ENCODE results near the gene PARP8. TPM values are rescaled to one million over a fixed set of nuclear protein-coding genes. Genes with fewer than 3 reads are reported as not detected.
"Not testable (repeated sequence)": the region's sequence is repeated elsewhere in the genome, so short reads cannot be mapped to it uniquely, and the experiment has no call there.

PARP8 gene
- 100 to 1,000 TPM in 4 of 7 donors, 10 to 100 TPM in 3; 87.9 to 137 (median 104) TPM for total RNA-seq
- polyA plus RNA-seq = 10 to 100 TPM; 14.8 to 17.6 (median 15.2) TPM
- long read RNA-seq, donor 1, partial matches to known transcripts = 0 of 1 reads
- long read RNA-seq, donor 1, other reads (novel, unspliced or antisense) = 0 of 1 reads
- long read RNA-seq, donor 2, partial matches to known transcripts = 0 of 1 reads
- long read RNA-seq, donor 2, other reads (novel, unspliced or antisense) = 0 of 1 reads

GRCh38 chr5:50666261-50667022, at the start of gene PARP8:
Gene PARP8 (plus strand): TSS chr5:50666637. CDS start chr5:50667096, 459 bp downstream.
- TF ChIP-seq CTCF (IDR thresholded peaks at IDR 0.05 in 8 of 11, conservative IDR thresholded peaks at IDR 0.05 in 3 of 11) (no peak), POLR2AphosphoS5 (IDR thresholded peaks at IDR 0.05) (peak; percentile 49 to 62 (median 58)), POLR2A (IDR thresholded peaks at IDR 0.05) (peak in 1 of 3 donors; percentile 19)
- H3K27me3 ChIP-seq (replicated peaks in 1 of 7) = no peaks in the 10 kb centered on the region
- no peaks in the 10 kb centered on the region for H3K9me3 ChIP-seq
- peak; percentile 92 for DNase-seq
- H3K4me3 ChIP-seq = peak within 1 kb of the TSS; percentile 78 to 94 (median 87)
- no peaks in the 10 kb centered on the region for H3K36me3 ChIP-seq
- H3K27ac ChIP-seq = peak within 1 kb of the TSS; percentile 96 to 100 (median 98)
- peaks cover 14 to 64% (median 51%) of the 10 kb centered on the region in 6 donors for H3K4me1 ChIP-seq
- 0 to 1% (median 1%) methylated on average over 43 to 66 of the region's 66 CpGs for WGBS, 5 donors
- intact Hi-C loops (cut with DNase I; ENCODE audit: low total_unique reads) = no loop called here

GRCh38 chr5:50623666-50624065, 42.8 kb upstream of the PARP8 start:
- H3K27ac ChIP-seq = no peak overlapping the region
- TF ChIP-seq POLR2AphosphoS5 (IDR thresholded peaks at IDR 0.05) (no peak), POLR2A (IDR thresholded peaks at IDR 0.05) (no peak), CTCF (IDR thresholded peaks at IDR 0.05 in 8 of 11, conservative IDR thresholded peaks at IDR 0.05 in 3 of 11) (no peak)
- peaks cover 0 to 4% (median 0%) of the 10 kb centered on the region in 8 donors for H3K9me3 ChIP-seq
- intact Hi-C loops (cut with DNase I; ENCODE audit: low total_unique reads) = no loop called here
- DNase-seq = no peak
- H3K4me1 ChIP-seq = no peaks in the 10 kb centered on the region
- H3K4me3 ChIP-seq = no peak overlapping the region
- no peaks in the 10 kb centered on the region for H3K36me3 ChIP-seq
- H3K27me3 ChIP-seq (replicated peaks in 1 of 7) = no peaks in the 10 kb centered on the region
- WGBS, 5 donors = 83 to 91% (median 90%) methylated on average over 3 of the region's 3 CpGs

- H3K9me3 ChIP-seq; H3K4me3 ChIP-seq; H3K27me3 ChIP-seq (replicated peaks in 1 of 7); intact Hi-C loops (cut with DNase I; ENCODE audit: low total_unique reads); H3K36me3 ChIP-seq; DNase-seq: not testable (repeated sequence)
- H3K27ac ChIP-seq = peak overlapping the region in 6 of 8 donors; percentile 41 to 78 (median 68)
- peak in 1 of 3 donors; percentile 79 for TF ChIP-seq POLR2AphosphoS5 (IDR thresholded peaks at IDR 0.05)
- peaks cover 0 to 47% (median 12%) of the 10 kb centered on the region in 6 donors for H3K4me1 ChIP-seq
- 19 to 36% (median 32%) methylated on average over 2 of the region's 2 CpGs for WGBS, 5 donors
Observed at GRCh38 chr5:50634866-50635265, 31.6 kb upstream of the PARP8 start.

- H3K4me3 ChIP-seq; H3K27me3 ChIP-seq (replicated peaks in 1 of 7); H3K36me3 ChIP-seq; H3K9me3 ChIP-seq; DNase-seq; intact Hi-C loops (cut with DNase I; ENCODE audit: low total_unique reads): not testable (repeated sequence)
- Histone ChIP-seq H3K4me1 (peaks cover 0 to 47% (median 9%) of the 10 kb centered on the region in 6 donors), H3K27ac (peak overlapping the region in 4 of 8 donors; percentile 29 to 40 (median 34))
- 48 to 62% (median 55%) methylated on average over 2 of the region's 2 CpGs for WGBS, 5 donors
Observed at GRCh38 chr5:50637576-50637975, 28.9 kb upstream of the PARP8 start.

- no peaks in the 10 kb centered on the region for H3K9me3 ChIP-seq
- no peak for TF ChIP-seq POLR2A (IDR thresholded peaks at IDR 0.05)
- TF ChIP-seq POLR2AphosphoS5 (IDR thresholded peaks at IDR 0.05) = no peak
- TF ChIP-seq CTCF (IDR thresholded peaks at IDR 0.05 in 8 of 11, conservative IDR thresholded peaks at IDR 0.05 in 3 of 11) = no peak
- H3K4me3 ChIP-seq = no peak overlapping the region
- 70 to 90% (median 77%) methylated on average over 3 of the region's 3 CpGs for WGBS, 5 donors
- no peak for DNase-seq
- peak overlapping the region in 4 of 8 donors; percentile 24 to 85 (median 56) for H3K27ac ChIP-seq
- H3K27me3 ChIP-seq (replicated peaks in 1 of 7) = no peaks in the 10 kb centered on the region
- intact Hi-C loops (cut with DNase I; ENCODE audit: low total_unique reads) = no loop called here
- no peaks in the 10 kb centered on the region for H3K36me3 ChIP-seq
- H3K4me1 ChIP-seq = peaks cover 0 to 10% (median 0%) of the 10 kb centered on the region in 6 donors
Observed at GRCh38 chr5:50646591-50646990, 19.8 kb upstream of the PARP8 start.

Measured in spleen (tissue), 13 donors.